IPS-NIHi11 (cell line): Measurements from ENCODE around the gene HECW1.
A peak's percentile ranks its signal among the peaks of the same experiment; 100 is the strongest.

Experiments used
- DNase-seq: peaks from one replicate; pipeline ENCODE4 v3.0.0; 2012; ENCODE audit warnings: mixed read lengths, low spot score

HECW1 gene

GRCh38 chr7:43372676-43373355, 260.4 kb downstream of the HECW1 start:
- DNase-seq = no peak

- DNase-seq = no peak
Observed at GRCh38 chr7:43377196-43377960, 264.9 kb downstream of the HECW1 start.

GRCh38 chr7:43379210-43379609, 266.8 kb downstream of the HECW1 start:
- no peak for DNase-seq

GRCh38 chr7:43384616-43385308, 272.3 kb downstream of the HECW1 start:
- no peak for DNase-seq

GRCh38 chr7:43385309-43385680, 272.8 kb downstream of the HECW1 start:
- DNase-seq = no peak

- DNase-seq = no peak
Observed at GRCh38 chr7:43385856-43386255, 273.4 kb downstream of the HECW1 start.

GRCh38 chr7:43387932-43388331, 275.5 kb downstream of the HECW1 start:
- no peak for DNase-seq

GRCh38 chr7:43390576-43390975, 278.1 kb downstream of the HECW1 start:
- no peak for DNase-seq

GRCh38 chr7:43391518-43391917, 279.1 kb downstream of the HECW1 start:
- DNase-seq = peak; percentile 28

GRCh38 chr7:43392638-43393330, 280.3 kb downstream of the HECW1 start:
- DNase-seq = no peak

- no peak for DNase-seq
Observed at GRCh38 chr7:43394441-43395130, 282.1 kb downstream of the HECW1 start.

- DNase-seq = no peak
Observed at GRCh38 chr7:43395351-43395750, 282.9 kb downstream of the HECW1 start.

GRCh38 chr7:43396187-43396740, 283.8 kb downstream of the HECW1 start:
- no peak for DNase-seq

GRCh38 chr7:43398831-43399230, 286.4 kb downstream of the HECW1 start:
- no peak for DNase-seq

- DNase-seq = no peak
Observed at GRCh38 chr7:43405948-43406347, 293.5 kb downstream of the HECW1 start.

GRCh38 chr7:43406961-43407360, 294.5 kb downstream of the HECW1 start:
- no peak for DNase-seq

GRCh38 chr7:43408981-43409380, 296.5 kb downstream of the HECW1 start:
- DNase-seq = no peak

- DNase-seq = no peak
Observed at GRCh38 chr7:43417455-43417854, 305.0 kb downstream of the HECW1 start.

GRCh38 chr7:43430411-43430810, 318.0 kb downstream of the HECW1 start:
- DNase-seq = no peak

- DNase-seq = no peak
Observed at GRCh38 chr7:43431020-43431595, 318.7 kb downstream of the HECW1 start.

- DNase-seq = no peak
Observed at GRCh38 chr7:43433639-43434038, 321.2 kb downstream of the HECW1 start.
